Measurements from ENCODE around the gene TOMM70.

Gene TOMM70

GRCh38 chr3:100440895-100441294 lies 40.0 kb upstream of the TOMM70 start:
- no peak for TF ChIP-seq PATZ1 (CRISPR knock-in tag; IDR thresholded peaks at IDR 0.05; ENCODE audit: borderline replicate concordance)
- TF ChIP-seq RARB (CRISPR knock-in tag; IDR thresholded peaks at IDR 0.05): no peak
- no peak for TF ChIP-seq SNAI2 (CRISPR knock-in tag; IDR thresholded peaks at IDR 0.05)
- TF ChIP-seq BACH2 (CRISPR knock-in tag; IDR thresholded peaks at IDR 0.05; ENCODE audit: borderline replicate concordance): no peak
- no peak for TF ChIP-seq TOX (CRISPR knock-in tag; IDR thresholded peaks at IDR 0.05; ENCODE audit: borderline replicate concordance)
- TF ChIP-seq CREB5 (CRISPR knock-in tag; IDR thresholded peaks at IDR 0.05; ENCODE audit: low read depth): no peak
- no peak for TF ChIP-seq TCF4 (CRISPR knock-in tag; IDR thresholded peaks at IDR 0.05; ENCODE audit: borderline replicate concordance)
- no peak for TF ChIP-seq CSDC2 (CRISPR knock-in tag; IDR thresholded peaks at IDR 0.05)
- no peak for ATAC-seq

DNA sequence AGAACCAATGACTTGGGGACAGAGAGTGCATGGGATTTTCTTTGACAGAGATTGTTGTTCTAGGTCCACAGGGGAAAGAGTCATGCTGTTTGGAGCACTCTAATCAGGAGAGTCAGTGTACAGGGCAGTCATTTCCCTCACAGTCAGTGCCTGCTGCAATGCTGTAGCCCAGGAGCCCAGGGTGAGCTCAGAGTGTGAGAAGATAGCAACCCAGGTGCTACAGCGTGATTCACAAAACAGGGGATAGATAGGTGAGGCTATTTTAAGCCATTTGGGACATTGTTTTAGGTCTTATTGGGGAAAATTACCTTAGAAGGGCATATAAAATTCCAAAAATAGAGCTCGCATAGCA lies 37.7 kb upstream of the TOMM70 start:
- no peak for ATAC-seq
- no peak for TF ChIP-seq ISL1 (CRISPR knock-in tag; IDR thresholded peaks at IDR 0.05)
- TF ChIP-seq ZFP3 (CRISPR knock-in tag; IDR thresholded peaks at IDR 0.05): no peak
- TF ChIP-seq CSDC2 (CRISPR knock-in tag; IDR thresholded peaks at IDR 0.05): no peak
- no peak for TF ChIP-seq ARNTL (CRISPR knock-in tag; IDR thresholded peaks at IDR 0.05; ENCODE audit: borderline replicate concordance, low read depth)
- TF ChIP-seq, protein P1, sequence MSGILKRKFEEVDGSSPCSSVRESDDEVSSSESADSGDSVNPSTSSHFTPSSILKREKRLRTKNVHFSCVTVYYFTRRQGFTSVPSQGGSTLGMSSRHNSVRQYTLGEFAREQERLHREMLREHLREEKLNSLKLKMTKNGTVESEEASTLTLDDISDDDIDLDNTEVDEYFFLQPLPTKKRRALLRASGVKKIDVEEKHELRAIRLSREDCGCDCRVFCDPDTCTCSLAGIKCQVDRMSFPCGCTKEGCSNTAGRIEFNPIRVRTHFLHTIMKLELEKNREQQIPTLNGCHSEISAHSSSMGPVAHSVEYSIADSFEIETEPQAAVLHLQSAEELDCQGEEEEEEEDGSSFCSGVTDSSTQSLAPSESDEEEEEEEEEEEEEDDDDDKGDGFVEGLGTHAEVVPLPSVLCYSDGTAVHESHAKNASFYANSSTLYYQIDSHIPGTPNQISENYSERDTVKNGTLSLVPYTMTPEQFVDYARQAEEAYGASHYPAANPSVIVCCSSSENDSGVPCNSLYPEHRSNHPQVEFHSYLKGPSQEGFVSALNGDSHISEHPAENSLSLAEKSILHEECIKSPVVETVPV (CRISPR knock-in tag; IDR thresholded peaks at IDR 0.05): no peak
- TF ChIP-seq RARB (CRISPR knock-in tag; IDR thresholded peaks at IDR 0.05): no peak
- no peak for TF ChIP-seq ZC3H10 (CRISPR knock-in tag; IDR thresholded peaks at IDR 0.05)
- no peak for TF ChIP-seq ZNF8 (CRISPR knock-in tag; IDR thresholded peaks at IDR 0.05)
- TF ChIP-seq PATZ1 (CRISPR knock-in tag; IDR thresholded peaks at IDR 0.05; ENCODE audit: borderline replicate concordance): no peak

DNA sequence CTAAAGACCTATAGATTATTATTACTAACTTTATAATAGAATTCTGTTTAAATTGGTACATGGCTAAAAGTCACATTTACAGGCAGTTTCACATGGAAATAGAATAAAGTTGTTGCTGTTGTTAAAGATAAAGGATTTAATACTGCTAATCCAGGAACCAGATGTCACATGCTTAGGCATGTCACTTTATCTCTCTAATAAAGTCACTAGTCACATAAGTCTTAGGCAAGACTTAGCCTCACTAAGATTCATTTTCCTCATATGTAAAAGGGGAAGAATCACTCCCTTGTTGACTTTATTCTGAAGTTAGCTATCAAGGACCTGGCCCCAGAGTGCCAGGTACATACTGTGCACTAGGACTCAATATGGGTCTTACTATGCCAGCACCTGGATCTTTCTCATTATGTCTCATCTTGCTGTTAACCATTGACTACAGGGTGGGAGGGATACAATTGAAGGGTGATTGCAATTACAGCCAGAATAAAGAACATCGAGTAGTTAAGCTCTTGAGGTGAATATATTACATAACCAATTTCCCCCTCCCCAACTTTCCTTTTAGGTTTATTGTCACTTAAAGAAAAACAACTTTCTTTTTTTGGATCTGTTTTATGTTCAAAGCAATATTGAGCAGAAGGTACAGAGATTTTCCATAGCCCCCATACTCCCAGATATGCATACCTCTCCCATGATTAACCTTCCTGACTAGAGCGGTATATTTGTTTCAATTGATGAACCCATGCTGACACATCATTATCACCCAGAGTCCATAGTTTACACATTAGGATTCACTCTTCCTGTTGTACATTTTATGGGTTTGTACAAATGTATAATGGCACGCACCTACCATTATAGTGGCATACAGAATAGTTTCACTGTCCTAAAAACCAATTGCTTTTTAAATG lies 37.1 kb upstream of the TOMM70 start:
- ATAC-seq: no peak
- TF ChIP-seq TSHZ2 (CRISPR knock-in tag; IDR thresholded peaks at IDR 0.05) (no peak), ZNF8 (CRISPR knock-in tag; IDR thresholded peaks at IDR 0.05) (no peak), TOX (CRISPR knock-in tag; IDR thresholded peaks at IDR 0.05; ENCODE audit: borderline replicate concordance) (no peak), CREB5 (CRISPR knock-in tag; IDR thresholded peaks at IDR 0.05; ENCODE audit: low read depth) (no peak), ZFP3 (CRISPR knock-in tag; IDR thresholded peaks at IDR 0.05) (no peak), ZNF70 (CRISPR knock-in tag; IDR thresholded peaks at IDR 0.05) (no peak), GLIS3 (CRISPR knock-in tag; IDR thresholded peaks at IDR 0.05) (no peak), BACH2 (CRISPR knock-in tag; IDR thresholded peaks at IDR 0.05; ENCODE audit: borderline replicate concordance) (no peak), ZFP30 (CRISPR knock-in tag; IDR thresholded peaks at IDR 0.05) (no peak), SNAI2 (CRISPR knock-in tag; IDR thresholded peaks at IDR 0.05) (no peak), TCF4 (CRISPR knock-in tag; IDR thresholded peaks at IDR 0.05; ENCODE audit: borderline replicate concordance) (no peak), RARB (CRISPR knock-in tag; IDR thresholded peaks at IDR 0.05) (no peak), PPARA (CRISPR knock-in tag; IDR thresholded peaks at IDR 0.05; ENCODE audit: borderline replicate concordance) (no peak), ESRRG (CRISPR knock-in tag; IDR thresholded peaks at IDR 0.05) (no peak), CSDC2 (CRISPR knock-in tag; IDR thresholded peaks at IDR 0.05) (no peak), ISL1 (CRISPR knock-in tag; IDR thresholded peaks at IDR 0.05) (no peak)
- TF ChIP-seq, protein P1 (CRISPR knock-in tag; IDR thresholded peaks at IDR 0.05): no peak
- TF ChIP-seq, protein P2, sequence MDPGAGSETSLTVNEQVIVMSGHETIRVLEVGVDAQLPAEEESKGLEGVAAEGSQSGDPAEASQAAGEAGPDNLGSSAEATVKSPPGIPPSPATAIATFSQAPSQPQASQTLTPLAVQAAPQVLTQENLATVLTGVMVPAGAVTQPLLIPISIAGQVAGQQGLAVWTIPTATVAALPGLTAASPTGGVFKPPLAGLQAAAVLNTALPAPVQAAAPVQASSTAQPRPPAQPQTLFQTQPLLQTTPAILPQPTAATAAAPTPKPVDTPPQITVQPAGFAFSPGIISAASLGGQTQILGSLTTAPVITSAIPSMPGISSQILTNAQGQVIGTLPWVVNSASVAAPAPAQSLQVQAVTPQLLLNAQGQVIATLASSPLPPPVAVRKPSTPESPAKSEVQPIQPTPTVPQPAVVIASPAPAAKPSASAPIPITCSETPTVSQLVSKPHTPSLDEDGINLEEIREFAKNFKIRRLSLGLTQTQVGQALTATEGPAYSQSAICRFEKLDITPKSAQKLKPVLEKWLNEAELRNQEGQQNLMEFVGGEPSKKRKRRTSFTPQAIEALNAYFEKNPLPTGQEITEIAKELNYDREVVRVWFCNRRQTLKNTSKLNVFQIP (CRISPR knock-in tag; IDR thresholded peaks at IDR 0.05; ENCODE audit: borderline replicate concordance, low read depth): no peak

All from SK-N-SH treated with all-trans-retinoic acid at 6 μM for 48 hours (cell line).